Measurements from ENCODE around the gene ITGA2B. TPM values are rescaled to one million over a fixed set of nuclear protein-coding genes. Genes with fewer than 3 reads are reported as not detected.

The ITGA2B gene
- total and polyA plus RNA-seq, 10 of the 15 experiments (the other 5 are each of a cell fraction or from before 2014, with no cell fraction given): 0.04 to 0.51 (median 0.21) TPM; not detected in 1

- Histone ChIP-seq H3K4me1 (ENCODE audit: control insufficient read depth, insufficient read depth, low read length) (peaks cover 9% of the 10 kb centered on the region), H3K4me2 (ENCODE audit: control insufficient read depth, insufficient read depth) (no peak overlapping the region), H3K9ac (ENCODE audit: control insufficient read depth, insufficient read depth, low read length) (no peak overlapping the region), H4K20me1 (ENCODE audit: control insufficient read depth, insufficient read depth) (no peaks in the 10 kb centered on the region), H3K36me3 (ENCODE audit: control insufficient read depth in 2 of 2, insufficient read depth in 2 of 2, low read length in 1 of 2) (no peaks in the 10 kb centered on the region), H2AFZ (ENCODE audit: control insufficient read depth, low read depth, low read length) (no peak overlapping the region), H3K27ac (ENCODE audit: control insufficient read depth, insufficient read depth) (no peak overlapping the region), H3K79me2 (ENCODE audit: control insufficient read depth, insufficient read depth, low read length) (no peaks in the 10 kb centered on the region), H3K9me3 (replicated peaks; ENCODE audit: control insufficient read depth, insufficient read depth, low read length) (no peaks in the 10 kb centered on the region; the same call in 2 of the 3 replicates), H3K4me3 (no peak overlapping the region), H3K27me3 (replicated peaks in 1 of 2; ENCODE audit: control insufficient read depth in 2 of 2, insufficient read depth in 2 of 2, low read length in 1 of 2) (no peaks in the 10 kb centered on the region)
- ChIA-PET CTCF (interaction anchor here (0.8 kb wide), 1 partner anchor 175 kb away, joined by 3 read pairs; no protein-coding TSS in a partner anchor), POLR2A (no interaction called here), RAD21 (ENCODE audit: unreplicated experiment) (no interaction called here), SMC1A (ENCODE audit: uncharacterized antibody, unreplicated experiment) (interaction anchor here (0.6 kb wide), 1 partner anchor 180 kb away, joined by 3 read pairs; no protein-coding TSS in a partner anchor)
- no TSS peak for BruUV-seq (replicated peaks)
- 26% methylated on average over 14 of the region's 14 CpGs for WGBS (ENCODE audit: insufficient coverage, insufficient replicate concordance, low lambda C conversion rate, missing lambda C conversion rate)
- in situ Hi-C loops (cut with MboI) (no loop called here), intact Hi-C loops (cut with micrococcal nuclease; ENCODE audit: unreplicated experiment) (no loop called here)
- DNase-seq (ENCODE audit: low read depth, low spot score) (no peak), ATAC-seq (no peak), FAIRE-seq (no peak)
- TF ChIP-seq MAX (IDR thresholded peaks at IDR 0.05; ENCODE audit: low read depth, low read length) (no peak), ZNF217 (IDR thresholded peaks at IDR 0.05) (no peak), YY1 (IDR thresholded peaks at IDR 0.05; ENCODE audit: low read depth, low read length) (no peak), ZNF207 (IDR thresholded peaks at IDR 0.05; ENCODE audit: borderline replicate concordance) (no peak)
- TF ChIP-seq, protein P1, sequence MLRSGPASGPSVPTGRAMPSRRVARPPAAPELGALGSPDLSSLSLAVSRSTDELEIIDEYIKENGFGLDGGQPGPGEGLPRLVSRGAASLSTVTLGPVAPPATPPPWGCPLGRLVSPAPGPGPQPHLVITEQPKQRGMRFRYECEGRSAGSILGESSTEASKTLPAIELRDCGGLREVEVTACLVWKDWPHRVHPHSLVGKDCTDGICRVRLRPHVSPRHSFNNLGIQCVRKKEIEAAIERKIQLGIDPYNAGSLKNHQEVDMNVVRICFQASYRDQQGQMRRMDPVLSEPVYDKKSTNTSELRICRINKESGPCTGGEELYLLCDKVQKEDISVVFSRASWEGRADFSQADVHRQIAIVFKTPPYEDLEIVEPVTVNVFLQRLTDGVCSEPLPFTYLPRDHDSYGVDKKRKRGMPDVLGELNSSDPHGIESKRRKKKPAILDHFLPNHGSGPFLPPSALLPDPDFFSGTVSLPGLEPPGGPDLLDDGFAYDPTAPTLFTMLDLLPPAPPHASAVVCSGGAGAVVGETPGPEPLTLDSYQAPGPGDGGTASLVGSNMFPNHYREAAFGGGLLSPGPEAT (IDR thresholded peaks at IDR 0.05; ENCODE audit: low read depth): no peak
- TF ChIP-seq, protein P2, sequence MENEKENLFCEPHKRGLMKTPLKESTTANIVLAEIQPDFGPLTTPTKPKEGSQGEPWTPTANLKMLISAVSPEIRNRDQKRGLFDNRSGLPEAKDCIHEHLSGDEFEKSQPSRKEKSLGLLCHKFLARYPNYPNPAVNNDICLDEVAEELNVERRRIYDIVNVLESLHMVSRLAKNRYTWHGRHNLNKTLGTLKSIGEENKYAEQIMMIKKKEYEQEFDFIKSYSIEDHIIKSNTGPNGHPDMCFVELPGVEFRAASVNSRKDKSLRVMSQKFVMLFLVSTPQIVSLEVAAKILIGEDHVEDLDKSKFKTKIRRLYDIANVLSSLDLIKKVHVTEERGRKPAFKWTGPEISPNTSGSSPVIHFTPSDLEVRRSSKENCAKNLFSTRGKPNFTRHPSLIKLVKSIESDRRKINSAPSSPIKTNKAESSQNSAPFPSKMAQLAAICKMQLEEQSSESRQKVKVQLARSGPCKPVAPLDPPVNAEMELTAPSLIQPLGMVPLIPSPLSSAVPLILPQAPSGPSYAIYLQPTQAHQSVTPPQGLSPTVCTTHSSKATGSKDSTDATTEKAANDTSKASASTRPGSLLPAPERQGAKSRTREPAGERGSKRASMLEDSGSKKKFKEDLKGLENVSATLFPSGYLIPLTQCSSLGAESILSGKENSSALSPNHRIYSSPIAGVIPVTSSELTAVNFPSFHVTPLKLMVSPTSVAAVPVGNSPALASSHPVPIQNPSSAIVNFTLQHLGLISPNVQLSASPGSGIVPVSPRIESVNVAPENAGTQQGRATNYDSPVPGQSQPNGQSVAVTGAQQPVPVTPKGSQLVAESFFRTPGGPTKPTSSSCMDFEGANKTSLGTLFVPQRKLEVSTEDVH (IDR thresholded peaks at IDR 0.05; ENCODE audit: low read depth, partially characterized antibody): no peak
- TF ChIP-seq, protein P3, sequence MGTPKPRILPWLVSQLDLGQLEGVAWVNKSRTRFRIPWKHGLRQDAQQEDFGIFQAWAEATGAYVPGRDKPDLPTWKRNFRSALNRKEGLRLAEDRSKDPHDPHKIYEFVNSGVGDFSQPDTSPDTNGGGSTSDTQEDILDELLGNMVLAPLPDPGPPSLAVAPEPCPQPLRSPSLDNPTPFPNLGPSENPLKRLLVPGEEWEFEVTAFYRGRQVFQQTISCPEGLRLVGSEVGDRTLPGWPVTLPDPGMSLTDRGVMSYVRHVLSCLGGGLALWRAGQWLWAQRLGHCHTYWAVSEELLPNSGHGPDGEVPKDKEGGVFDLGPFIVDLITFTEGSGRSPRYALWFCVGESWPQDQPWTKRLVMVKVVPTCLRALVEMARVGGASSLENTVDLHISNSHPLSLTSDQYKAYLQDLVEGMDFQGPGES (IDR thresholded peaks at IDR 0.05): no peak
These were observed 11.2 kb downstream of the ITGA2B start for GRCh38 chr17:44378171-44378705.

Data from GM12878 (cell line).